GM12878 (cell line): ENCODE data around the gene UBL4A.

Source experiments
- GATAD2B ChIP-seq: fragments of 450-650 bp; conservative IDR thresholded peaks from 2 replicates; pipeline ENCODE4 v1.6.1; 2017; ENCODE audit warnings: low read depth, mild to moderate bottlenecking, moderate library complexity
- NFIC ChIP-seq: IDR thresholded peaks from 2 replicates; pipeline ENCODE4 v1.6.1; 2012; ENCODE audit warnings: low read depth, mild to moderate bottlenecking, inconsistent platforms, low read length, moderate library complexity

- TF ChIP-seq GATAD2B (no peak), NFIC (no peak)
Observed at GRCh38 chrX:154509455-154509854, 23.0 kb upstream of the UBL4A start.
